ENCODE measurements around the gene ADD1.

ADD1 gene

GRCh38 chr4:2843263-2843940 lies at the start of gene ADD1:
Gene ADD1, plus strand, starts transcription at chr4:2843844. Its CDS starts 32,072 bp downstream, at chr4:2875916.
- peak; percentile 92 to 97 for DNase-seq

- DNase-seq: peak in 1 of 2 donors; percentile 71
These were observed 49.0 kb upstream of the ADD1 start for GRCh38 chr4:2794486-2795299.

- DNase-seq: no peak
These were observed 48.2 kb upstream of the ADD1 start for GRCh38 chr4:2795300-2795892.

GRCh38 chr4:2795893-2796848 lies 47.5 kb upstream of the ADD1 start:
- DNase-seq: no peak

GRCh38 chr4:2796849-2797544 lies 46.6 kb upstream of the ADD1 start:
- DNase-seq: no peak

- DNase-seq: peak; percentile 57 to 68
These were observed 45.9 kb upstream of the ADD1 start for GRCh38 chr4:2797545-2798305.

GRCh38 chr4:2798399-2799223 lies 45.0 kb upstream of the ADD1 start:
- DNase-seq: peak; percentile 62 to 78

- peak in 1 of 2 donors; percentile 49 for DNase-seq
These were observed 44.3 kb upstream of the ADD1 start for GRCh38 chr4:2799224-2799911.

GRCh38 chr4:2799971-2800690 lies 43.5 kb upstream of the ADD1 start:
- peak in 1 of 2 donors; percentile 4 for DNase-seq

- DNase-seq: peak in 1 of 2 donors; percentile 81
These were observed 42.7 kb upstream of the ADD1 start for GRCh38 chr4:2800691-2801596.

- DNase-seq: peak in 1 of 2 donors; percentile 0
These were observed 40.8 kb upstream of the ADD1 start for GRCh38 chr4:2802618-2803531.

GRCh38 chr4:2803624-2804448 lies 39.8 kb upstream of the ADD1 start:
- DNase-seq: peak in 1 of 2 donors; percentile 74

- DNase-seq: no peak
These were observed 39.1 kb upstream of the ADD1 start for GRCh38 chr4:2804449-2804972.

- DNase-seq: no peak
These were observed 38.6 kb upstream of the ADD1 start for GRCh38 chr4:2804973-2805501.
